ENCODE measurements around the gene ETFBKMT. TPM values are rescaled to one million over a fixed set of nuclear protein-coding genes. Genes with fewer than 3 reads are reported as not detected.

The ETFBKMT gene, protein sequence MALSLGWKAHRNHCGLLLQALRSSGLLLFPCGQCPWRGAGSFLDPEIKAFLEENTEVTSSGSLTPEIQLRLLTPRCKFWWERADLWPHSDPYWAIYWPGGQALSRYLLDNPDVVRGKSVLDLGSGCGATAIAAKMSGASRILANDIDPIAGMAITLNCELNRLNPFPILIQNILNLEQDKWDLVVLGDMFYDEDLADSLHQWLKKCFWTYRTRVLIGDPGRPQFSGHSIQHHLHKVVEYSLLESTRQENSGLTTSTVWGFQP
- 1 to 10 TPM; 1.5 to 6.9 (median 4.1) TPM for total RNA-seq
- long read RNA-seq, full-length matches to known transcripts: 1 of 3 reads
- long read RNA-seq, partial matches to known transcripts: 0 of 3 reads
- long read RNA-seq, other reads (novel, unspliced or antisense): 2 of 3 reads

DNA sequence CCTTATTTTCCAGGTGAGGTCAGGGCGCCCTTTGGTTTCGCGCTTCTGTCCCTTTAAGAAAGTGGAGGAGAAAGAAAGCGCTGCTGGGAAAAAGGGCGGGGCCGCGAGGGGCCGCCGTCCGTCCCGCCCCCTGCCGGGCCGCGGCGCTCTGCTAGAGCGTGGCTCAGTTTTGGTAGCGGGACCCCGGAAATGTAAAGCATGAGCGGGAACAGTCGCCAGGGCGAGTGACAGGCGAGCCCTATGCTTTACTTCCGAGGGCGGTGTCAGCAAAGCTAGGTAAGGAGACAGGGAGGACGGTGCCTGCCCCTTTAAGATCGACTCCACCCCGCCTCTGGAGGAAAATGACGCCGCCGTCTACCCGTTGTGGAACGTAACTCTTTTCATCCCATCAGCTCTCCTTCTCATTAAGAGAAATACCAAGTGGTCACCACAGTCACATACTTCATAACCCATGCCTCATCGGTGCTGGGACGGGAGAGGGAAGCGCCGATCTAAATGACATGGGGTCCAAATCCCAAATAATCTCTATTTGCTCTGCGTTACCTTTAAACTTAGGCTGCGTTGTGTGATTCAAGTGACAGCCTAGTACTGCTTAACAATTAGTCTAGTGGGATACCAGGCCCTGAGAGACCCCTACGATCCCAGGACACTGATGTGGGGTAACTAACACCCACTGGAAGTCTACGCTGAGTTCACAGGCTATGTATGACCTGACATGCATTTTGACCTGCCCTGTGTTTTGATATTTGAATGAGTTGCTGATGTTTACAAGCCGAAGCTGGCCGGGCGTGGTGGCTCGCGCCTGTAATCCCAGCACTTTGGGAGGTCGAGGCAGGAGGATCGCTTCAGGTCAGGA lies at the start of gene ETFBKMT:
TSS of gene ETFBKMT (plus strand) at position 602 of the 856 bp plus-strand sequence. CDS start 2,266 bp downstream, outside the sequence.
- Histone ChIP-seq H3K27ac (peak within 1 kb of the TSS; percentile 94 to 97 (median 94)), H3K36me3 (no peaks in the 10 kb centered on the region), H3K4me1 (peaks cover 0 to 13% (median 4%) of the 10 kb centered on the region in 4 donors), H3K9me3 (no peaks in the 10 kb centered on the region), H3K27me3 (no peaks in the 10 kb centered on the region), H3K4me3 (peak within 1 kb of the TSS; percentile 70 to 80 (median 73))
- WGBS (ENCODE audit: insufficient coverage, low coverage, low lambda C conversion rate, missing lambda C conversion rate): 0% methylated on average over 37 of the region's 47 CpGs
- intact Hi-C loops (cut with DNase I): no loop called here
- ATAC-seq: peak; percentile 88 to 96 (median 92)
- TF ChIP-seq POLR2A (IDR thresholded peaks at IDR 0.05): peak; percentile 79
- TF ChIP-seq, protein P1, sequence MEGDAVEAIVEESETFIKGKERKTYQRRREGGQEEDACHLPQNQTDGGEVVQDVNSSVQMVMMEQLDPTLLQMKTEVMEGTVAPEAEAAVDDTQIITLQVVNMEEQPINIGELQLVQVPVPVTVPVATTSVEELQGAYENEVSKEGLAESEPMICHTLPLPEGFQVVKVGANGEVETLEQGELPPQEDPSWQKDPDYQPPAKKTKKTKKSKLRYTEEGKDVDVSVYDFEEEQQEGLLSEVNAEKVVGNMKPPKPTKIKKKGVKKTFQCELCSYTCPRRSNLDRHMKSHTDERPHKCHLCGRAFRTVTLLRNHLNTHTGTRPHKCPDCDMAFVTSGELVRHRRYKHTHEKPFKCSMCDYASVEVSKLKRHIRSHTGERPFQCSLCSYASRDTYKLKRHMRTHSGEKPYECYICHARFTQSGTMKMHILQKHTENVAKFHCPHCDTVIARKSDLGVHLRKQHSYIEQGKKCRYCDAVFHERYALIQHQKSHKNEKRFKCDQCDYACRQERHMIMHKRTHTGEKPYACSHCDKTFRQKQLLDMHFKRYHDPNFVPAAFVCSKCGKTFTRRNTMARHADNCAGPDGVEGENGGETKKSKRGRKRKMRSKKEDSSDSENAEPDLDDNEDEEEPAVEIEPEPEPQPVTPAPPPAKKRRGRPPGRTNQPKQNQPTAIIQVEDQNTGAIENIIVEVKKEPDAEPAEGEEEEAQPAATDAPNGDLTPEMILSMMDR (IDR thresholded peaks at IDR 0.05): peak; percentile 41 to 53 (median 50)
- DNase-seq: peak; percentile 89 to 94 (median 92)

DNA sequence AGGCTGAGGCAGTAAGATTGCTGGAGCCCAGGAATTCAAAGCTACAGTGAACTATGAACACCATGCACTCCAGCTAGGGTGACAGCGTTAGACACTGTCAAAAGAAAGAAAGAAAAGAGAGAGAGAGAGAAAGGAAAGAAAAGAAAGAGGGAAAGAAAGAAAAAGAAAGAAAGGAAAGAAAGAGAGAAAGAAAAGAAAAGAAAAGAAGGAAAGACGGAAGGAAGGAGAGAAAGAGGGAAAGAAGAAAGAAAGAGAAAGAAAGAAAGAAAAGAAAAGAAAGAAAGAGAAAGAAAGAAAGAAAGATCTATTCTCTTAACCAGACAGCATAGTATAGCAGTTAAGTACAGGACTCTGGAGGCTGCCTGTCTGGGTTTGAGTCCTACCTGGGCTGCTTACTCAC lies 46.7 kb upstream of the ETFBKMT start:
- intact Hi-C loops (cut with DNase I): no loop called here
- Histone ChIP-seq H3K27ac (no peak overlapping the region), H3K27me3 (no peaks in the 10 kb centered on the region), H3K36me3 (no peaks in the 10 kb centered on the region), H3K4me3 (no peak overlapping the region), H3K4me1 (no peaks in the 10 kb centered on the region), H3K9me3 (peaks cover 0 to 2% (median 0%) of the 10 kb centered on the region in 4 donors)
- no peak for DNase-seq
- no peak for ATAC-seq
- WGBS (ENCODE audit: insufficient coverage, low coverage, low lambda C conversion rate, missing lambda C conversion rate): 72% methylated on average over 2 of the region's 2 CpGs
- TF ChIP-seq POLR2A (IDR thresholded peaks at IDR 0.05): no peak
- TF ChIP-seq, protein P1 (IDR thresholded peaks at IDR 0.05): no peak

DNA sequence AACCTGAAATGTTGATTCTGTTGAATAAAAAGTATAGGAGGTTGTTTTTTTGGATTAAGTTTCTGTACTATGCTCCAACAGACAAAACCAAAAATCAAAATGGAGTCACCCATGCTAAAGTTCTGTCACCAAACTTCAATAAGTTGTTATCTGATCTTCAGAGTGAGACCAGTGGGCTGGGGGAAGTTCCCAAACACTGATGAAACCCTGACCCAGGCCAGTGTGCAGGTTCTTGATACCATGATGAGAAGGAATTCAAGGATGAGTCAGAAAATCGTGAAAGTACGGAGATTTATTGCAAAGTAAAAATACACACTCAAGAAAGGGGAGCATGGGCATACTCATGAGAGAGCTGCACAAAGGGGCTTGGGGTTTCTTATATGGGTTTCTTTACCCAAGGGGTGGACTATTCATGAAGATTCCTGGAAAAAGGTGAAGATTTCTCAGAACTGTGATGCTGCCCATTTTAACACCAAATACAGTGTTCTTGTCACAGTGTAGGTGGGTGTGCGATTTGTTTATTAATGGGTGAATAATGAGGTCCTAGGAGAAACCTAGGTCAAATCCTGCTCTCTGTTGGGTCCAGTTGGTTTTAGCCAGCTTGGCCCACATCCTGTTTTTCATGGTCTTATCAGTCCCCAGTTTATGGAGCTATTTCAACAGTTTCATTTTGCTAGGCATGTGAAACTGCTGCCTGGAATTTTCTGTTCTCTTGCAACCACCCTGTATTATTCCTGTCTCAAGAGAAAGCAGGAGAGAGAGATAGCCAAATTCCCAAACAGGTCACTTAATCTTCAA lies 41.1 kb upstream of the ETFBKMT start:
- Histone ChIP-seq H3K9me3 (no peaks in the 10 kb centered on the region), H3K27ac (no peak overlapping the region), H3K4me3 (no peak overlapping the region), H3K4me1 (no peaks in the 10 kb centered on the region), H3K27me3 (no peaks in the 10 kb centered on the region), H3K36me3 (no peaks in the 10 kb centered on the region)
- WGBS (ENCODE audit: insufficient coverage, low coverage, low lambda C conversion rate, missing lambda C conversion rate): 73% methylated on average over 3 of the region's 3 CpGs
- intact Hi-C loops (cut with DNase I): no loop called here
- no peak for TF ChIP-seq POLR2A (IDR thresholded peaks at IDR 0.05)
- no peak for ATAC-seq
- no peak for DNase-seq

DNA sequence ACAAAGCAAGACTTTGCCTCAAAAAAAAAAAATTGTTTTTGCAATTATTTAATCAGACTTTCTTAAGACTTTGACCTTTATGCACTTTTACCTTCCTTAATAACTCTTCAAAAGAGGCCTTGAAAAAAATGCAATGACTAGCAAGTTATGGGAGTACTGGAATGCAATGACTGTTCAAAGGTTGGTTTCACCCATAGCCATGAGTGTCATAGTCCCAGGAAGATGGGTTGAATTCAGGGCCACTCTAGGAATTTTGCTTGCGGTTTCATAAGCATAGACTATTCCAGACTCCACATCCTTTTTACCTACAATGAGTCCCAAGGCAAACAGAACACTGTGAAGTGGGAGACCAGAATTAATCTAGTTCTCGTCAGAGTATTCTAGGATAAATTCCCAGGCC lies 39.2 kb upstream of the ETFBKMT start:
- intact Hi-C loops (cut with DNase I): no loop called here

More for the DNA sequence above, 39.2 kb upstream of the ETFBKMT start:
- no peaks in the 10 kb centered on the region for H3K36me3 ChIP-seq
- H3K9me3 ChIP-seq: no peaks in the 10 kb centered on the region
- H3K4me3 ChIP-seq: no peak overlapping the region
- no peaks in the 10 kb centered on the region for H3K4me1 ChIP-seq
- TF ChIP-seq, protein P1 (IDR thresholded peaks at IDR 0.05): no peak
- TF ChIP-seq POLR2A (IDR thresholded peaks at IDR 0.05): no peak
- no peaks in the 10 kb centered on the region for H3K27me3 ChIP-seq
- no peak overlapping the region for H3K27ac ChIP-seq
- WGBS (ENCODE audit: insufficient coverage, low coverage, low lambda C conversion rate, missing lambda C conversion rate): 100% methylated on average over 2 of the region's 2 CpGs
- DNase-seq (no peak), ATAC-seq (no peak)

Measured in right lobe of liver (tissue), 6 donors.